GM21447 (cell line): ENCODE results near the gene KIF25.

Source experiments
- ATAC-seq: cut with Tn5 transposase; IDR thresholded peaks from one replicate; pipeline ENCODE4 v1.9.1; 2021; ENCODE audit not compliant: unreplicated experiment

Gene KIF25, protein sequence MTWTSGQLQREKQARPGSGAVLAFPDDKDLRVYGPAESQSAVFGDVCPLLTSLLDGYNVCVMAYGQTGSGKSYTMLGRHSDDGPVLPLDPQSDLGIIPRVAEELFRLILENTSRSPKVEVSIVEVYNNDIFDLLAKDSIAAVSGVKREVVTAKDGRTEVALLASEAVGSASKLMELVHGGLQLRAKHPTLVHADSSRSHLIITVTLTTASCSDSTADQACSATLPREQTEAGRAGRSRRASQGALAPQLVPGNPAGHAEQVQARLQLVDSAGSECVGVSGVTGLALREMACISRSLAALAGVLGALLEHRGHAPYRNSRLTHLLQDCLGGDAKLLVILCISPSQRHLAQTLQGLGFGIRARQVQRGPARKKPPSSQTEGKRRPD

DNA sequence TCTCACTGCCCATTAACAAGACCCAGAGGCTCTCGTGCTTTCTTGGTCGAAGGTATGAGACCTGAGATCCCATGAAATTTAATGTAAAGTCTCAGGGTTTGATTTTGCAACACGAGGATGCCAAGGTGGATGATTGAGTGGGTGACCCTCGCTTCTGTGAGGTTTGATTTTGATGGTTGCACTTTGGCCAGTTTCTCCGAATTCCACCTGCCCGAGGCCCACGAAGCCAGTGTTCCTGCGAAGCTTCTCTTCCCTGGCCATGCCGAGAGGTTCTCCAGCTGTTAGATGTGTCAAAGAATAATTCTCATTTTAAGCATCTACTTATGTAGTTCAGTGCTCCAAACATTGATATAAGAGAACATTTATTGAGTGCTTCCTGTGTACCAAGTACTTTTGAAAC, at the start of gene KIF25:
KIF25 (plus strand) TSS at position 30 of the 400 bp plus-strand sequence. CDS start 31,915 bp downstream, outside the sequence.
- ATAC-seq = no peak

DNA sequence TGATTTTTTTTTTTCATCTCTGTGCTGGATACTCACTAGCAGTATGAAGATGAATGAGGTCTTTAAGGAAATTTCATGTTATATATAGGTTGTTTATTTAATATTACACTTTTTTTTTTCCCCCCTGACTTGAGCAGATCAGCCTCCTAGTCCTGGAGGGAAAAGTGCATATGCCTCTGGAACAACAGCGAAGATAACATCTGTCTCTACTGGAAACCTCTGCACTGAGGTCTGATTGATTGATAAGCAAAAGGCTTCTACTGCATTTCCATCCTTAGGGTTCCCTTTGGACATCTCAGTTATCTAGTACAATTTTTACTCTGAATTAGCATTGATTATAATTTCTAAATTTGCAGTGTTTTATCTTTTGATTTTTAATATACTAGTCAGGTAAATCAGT, 49.8 kb upstream of the KIF25 start:
- ATAC-seq = no peak

DNA sequence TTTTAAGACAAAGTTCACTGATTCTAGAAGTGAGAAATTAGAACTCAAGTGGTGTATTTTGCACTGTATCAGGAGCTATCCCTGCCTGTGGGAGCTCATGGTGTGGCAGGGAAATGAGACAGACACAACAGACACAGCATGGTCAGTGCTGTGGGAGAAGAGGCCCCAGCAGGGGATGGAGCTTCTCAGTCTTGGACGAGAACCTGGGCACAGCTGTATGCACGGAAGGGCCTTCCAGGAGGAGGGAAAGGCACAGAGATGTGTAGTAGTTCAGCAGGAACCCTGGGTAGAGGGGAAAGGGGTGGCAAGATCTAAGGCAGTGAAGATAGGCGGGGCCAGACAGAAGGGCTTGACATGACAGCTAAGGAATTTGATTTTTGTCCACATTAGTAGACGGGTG, 48.8 kb upstream of the KIF25 start:
- no peak for ATAC-seq

DNA sequence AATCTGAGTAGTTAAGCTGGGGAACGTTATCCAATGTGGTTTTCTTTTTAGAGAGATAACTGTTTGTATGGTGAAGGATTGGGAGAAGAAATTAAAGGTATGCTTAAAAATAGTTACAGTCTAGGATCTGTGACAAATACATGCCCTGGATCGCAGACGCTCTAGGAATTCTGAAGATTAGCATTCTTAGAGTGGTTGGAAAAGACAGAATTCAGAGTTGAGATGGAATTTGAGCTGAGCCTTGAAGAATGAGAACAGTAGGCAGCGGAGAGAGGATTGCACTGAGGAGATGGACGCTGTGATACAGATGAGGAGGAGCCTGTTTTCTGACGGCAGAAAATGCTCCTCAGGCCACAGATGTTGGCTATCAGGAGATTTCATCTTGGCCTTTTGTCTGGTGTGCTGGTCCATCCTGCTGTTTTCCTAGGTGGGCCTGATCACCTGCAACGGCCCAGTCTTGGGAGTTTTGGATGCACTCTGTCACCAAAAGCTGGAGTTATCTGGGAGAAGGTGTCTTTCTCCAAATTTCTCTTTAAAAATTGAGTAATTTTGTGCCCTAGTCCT, 48.3 kb upstream of the KIF25 start:
- ATAC-seq = no peak

DNA sequence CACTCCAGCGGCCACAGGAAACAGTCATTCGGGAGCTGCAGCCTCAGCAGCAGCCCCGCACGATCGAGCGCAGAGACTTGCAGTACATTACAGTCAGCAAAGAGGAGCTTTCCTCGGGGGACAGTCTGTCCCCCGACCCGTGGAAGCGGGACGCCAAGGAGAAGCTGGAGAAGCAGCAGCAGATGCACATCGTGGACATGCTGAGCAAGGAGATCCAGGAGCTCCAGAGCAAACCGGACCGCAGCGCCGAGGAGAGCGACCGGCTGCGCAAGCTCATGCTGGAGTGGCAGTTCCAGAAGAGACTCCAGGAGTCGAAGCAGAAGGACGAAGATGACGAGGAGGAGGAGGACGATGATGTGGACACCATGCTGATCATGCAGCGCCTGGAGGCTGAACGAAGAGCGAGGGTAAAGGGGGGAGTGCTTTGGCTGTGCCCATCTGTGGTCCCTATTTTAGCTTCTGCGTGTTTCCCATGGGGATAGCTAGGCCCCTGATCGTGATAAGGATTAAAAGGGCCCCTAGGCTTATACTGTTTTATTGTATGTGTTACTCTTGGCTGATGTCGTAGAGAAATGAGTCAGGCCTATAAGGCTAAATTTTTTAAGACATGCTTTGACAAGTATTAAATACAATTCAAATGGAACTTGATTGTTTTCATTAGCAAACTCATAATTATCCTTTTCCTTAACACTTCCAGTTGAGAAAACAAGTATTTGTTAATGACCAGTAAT, 45.5 kb upstream of the KIF25 start:
- ATAC-seq = no peak

DNA sequence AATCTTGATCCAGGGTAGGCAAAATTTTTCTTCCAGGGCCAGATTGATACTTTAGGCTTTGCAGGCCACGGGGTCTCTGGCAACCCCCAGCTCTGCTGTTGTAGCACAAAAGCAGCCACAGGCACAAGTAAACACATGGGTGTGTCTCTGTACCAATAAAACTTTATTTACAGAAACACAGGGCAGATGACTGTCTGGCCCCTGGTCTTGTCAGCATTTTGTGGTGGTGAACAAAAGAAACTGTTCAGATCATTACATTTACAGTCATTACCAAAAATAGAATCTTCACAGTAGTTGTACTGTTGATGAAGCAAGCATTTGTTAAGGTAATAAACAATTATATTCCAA, 45.0 kb upstream of the KIF25 start:
- no peak for ATAC-seq

DNA sequence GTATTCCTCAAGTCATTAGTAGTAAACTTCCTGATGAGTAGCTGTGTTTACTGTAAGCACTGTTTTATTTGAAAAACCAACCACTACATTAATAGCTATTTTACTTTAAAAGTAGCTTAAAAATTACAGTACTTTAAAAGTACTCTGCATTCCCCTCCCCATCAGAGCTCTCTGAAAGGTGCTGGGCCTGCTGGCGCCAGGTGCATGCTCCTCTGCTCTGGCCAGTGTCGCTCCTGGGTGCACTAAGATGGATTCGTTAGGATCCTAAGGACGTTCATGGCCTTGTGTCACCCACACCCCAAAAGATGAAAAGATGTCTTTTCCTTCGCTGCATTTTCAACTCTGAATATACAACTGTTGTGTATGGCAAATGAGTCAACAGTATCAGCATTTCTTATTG, 43.9 kb upstream of the KIF25 start:
- ATAC-seq = no peak

DNA sequence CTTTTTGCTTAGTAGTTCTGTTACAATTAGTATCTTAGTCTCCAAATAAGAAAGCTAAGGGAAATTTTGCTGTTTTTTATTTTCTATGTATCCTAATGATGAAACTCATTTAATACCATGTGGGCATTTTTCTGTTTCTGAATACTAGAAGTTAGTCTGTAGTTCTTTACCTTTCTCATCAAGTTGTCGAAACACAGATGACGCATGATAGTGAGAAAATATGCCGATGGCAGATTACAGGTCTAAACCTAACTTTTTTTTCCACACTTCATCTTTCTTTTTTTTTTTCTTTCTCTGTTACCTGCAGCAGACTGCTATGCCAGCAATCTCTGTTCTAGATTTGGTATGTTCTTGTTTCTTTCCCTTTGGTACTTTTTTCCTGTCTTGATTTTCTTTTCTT, 43.3 kb upstream of the KIF25 start:
- no peak for ATAC-seq

DNA sequence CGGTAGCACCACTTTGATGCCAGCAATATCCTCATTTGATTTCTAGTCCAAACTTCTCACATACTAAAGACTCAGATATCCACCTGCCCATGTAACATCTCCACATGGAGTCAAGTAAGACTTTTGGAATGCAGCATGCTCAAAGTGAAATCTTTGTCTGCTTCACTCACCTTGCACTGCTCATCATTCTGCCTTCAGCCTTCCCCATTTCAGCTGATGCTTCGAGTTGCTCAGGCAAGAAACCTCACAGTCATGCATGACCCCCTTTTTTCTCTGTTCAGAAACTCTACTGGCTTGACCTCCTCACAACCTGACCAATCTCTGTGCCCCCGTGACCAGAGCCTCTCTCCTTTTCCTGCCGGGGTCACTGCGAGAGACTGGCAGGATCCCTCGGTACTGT, 41.0 kb upstream of the KIF25 start:
- no peak for ATAC-seq

DNA sequence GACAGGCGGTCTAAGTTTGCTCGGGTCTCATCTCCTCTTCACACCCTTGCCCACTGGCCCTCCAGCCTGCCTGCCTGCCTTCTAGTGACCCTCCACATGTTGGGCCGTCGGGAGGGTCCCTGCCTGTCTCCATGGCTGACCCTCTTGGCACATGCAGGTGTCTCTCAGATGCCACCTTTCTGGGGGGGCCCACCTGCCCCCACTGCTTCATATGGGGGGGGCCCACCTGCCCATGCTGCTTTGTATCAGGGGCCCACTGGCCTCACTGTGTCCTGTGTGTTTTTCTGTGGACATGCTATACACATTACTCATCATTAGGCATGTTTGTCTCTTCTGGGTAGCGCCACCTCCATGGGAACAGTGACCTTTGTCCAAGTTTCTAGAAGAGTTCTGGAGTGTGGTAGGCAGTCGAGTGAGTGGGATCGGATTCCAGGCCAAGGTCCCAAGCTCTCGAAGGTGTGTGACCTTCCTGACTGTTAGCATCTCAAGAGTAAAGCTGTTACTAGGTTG, 40.4 kb upstream of the KIF25 start:
- ATAC-seq = no peak

DNA sequence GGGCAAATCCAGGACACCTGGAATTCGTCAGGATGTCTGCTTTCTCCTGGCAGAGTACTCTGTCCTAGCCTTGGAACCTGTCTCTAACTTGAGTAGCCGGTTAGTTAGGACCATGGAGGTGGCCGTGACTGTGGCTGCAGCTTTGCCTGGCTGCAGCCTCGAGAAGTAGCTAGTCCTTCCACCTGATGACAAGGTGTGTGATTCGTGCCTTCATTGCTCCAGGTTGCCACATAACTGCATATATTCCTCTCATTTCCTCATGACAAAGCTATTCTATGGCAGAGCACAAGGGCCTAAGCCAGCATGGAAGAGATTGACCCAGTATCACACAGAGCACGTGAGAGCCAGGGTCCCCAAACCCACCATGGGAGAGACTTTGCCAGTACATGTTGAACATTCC, 39.8 kb upstream of the KIF25 start:
- no peak for ATAC-seq

DNA sequence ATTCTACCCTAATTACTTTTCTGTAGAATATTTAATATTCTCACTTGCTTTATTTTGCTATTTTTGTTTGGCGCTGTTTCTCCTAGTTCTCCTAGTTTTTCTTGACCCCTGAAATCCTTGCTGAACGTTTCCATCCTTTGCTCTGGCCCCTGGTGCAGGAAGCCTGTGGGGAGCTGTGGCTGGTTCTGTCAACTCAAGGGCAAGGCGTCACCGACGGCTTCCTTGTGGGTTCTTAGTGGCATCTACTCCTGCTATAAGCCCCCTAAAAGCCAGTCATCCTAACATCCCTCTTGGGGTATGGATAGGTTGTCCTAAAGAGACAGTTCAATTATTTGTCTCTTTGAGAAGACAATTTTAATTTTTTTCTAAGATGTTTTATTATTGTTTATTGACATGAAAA, 36.9 kb upstream of the KIF25 start:
- no peak for ATAC-seq

DNA sequence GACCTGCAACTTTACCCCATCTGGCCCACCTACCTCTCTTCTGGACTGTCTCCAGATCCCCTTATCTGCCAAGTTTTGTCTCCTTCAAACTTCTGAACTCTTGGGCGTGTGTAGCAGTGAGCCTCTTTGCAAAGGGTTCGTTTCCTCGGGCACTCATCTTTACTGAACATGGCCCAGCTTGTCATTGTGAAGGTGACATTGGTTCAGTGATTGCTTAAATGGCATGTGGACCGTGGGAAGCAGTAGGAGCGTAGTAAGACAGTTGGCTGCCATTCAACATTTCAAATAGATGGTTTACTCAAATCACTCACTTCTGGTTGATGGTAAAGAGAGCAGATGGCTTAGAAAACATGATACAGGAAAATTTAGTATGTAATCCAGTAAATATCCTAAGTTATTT, 34.8 kb upstream of the KIF25 start:
- ATAC-seq = no peak

DNA sequence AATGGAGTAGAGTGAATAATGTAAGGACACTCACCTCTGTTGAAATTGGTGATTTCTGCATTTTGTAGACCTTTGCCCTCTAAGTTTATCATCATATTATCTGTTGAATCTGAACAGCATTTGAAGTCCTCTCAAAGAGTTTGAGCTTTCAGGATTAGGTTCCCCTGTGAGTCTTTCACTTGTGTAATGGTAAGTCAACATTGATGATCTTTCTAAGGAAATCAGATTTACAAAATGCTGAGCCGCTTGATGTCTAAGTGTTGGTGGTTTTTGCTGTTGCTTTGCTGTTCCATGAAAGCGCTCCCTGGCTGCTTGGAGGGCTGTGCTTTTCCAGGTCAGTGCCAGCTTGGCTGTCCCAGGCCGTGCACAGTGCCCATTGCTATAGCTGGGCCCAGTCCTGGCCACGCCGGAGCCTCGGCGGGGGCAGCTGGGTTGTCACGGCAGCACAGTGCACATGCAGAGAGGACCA, 33.8 kb upstream of the KIF25 start:
- no peak for ATAC-seq

DNA sequence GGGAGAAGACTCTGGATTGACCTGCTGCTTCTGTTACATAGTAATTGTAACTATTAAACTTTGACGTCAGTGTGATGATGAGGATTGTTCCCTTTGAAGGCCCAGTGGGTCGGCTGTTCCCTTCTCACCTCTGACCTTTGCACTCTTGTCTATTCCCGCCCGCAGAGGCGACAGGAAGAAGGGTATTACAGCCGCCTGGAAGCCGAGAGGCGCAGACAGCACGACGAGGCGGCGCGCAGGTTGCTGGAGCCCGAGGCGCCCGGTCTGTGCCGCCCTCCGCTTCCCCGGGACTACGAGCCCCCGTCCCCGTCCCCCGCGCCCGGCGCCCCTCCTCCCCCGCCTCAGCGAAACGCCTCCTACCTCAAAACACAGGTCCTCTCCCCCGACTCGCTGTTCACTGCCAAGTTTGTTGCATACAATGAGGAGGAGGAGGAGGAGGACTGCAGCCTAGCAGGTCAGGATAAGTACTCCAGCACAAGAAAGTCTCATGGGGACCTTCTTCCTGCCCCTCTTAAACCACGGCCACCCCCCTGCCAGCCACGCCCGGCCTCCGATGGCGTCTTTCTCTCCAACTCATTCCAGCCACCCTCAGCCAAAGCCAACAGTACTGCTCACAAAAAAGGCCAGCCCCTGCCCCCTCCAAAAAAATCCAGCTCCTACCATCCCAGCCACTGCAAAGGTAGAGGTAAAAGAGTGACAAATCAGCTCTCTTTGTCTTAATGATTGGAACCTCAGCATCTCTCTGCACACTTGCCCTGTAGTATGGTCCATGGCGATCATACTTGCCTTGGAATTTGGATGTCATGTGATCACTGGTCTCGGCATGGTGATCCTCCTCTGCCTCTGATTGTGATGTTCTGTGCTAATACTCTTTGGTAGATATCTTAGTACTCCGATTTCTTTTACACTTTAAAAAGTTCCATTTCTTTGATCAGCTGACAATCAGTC, 31.6 kb upstream of the KIF25 start:
- no peak for ATAC-seq

DNA sequence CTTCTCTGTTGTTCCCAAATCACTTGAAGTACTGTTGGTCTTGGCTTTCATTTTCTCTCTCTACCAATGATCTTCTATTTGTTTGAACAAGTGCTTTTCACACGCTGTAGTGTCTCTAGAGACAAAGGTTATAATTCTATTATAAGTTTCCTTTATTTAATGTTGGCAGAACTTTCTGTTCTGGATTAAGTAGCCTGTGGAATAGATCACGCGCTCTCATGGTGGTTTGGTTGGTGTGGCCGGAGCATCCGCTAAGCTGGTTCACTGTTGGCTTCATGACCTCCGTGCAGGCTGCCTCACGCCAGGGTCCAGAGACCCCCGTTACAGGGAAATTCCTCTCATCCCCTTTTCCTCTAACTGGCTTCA, 30.9 kb upstream of the KIF25 start:
- ATAC-seq = no peak

DNA sequence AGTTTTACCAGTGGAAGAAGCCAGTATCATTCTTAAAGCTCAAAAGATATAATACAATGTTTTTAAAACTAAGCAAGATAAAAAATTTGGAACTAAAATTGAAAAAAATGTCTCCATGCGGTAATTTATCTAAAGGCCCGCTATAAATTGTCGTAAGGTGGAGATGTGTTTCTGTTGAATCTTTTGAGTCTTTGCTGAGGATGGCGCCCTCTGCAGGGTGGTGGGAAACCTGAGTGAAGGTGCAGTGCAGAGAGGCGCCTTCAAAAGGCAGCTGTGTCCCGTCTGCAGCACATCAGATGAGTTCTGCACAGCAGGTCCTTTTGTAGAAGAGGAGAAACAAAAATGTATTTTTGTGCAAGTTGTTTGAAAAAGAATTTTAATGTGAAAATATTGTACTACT, 29.4 kb upstream of the KIF25 start:
- ATAC-seq = no peak

DNA sequence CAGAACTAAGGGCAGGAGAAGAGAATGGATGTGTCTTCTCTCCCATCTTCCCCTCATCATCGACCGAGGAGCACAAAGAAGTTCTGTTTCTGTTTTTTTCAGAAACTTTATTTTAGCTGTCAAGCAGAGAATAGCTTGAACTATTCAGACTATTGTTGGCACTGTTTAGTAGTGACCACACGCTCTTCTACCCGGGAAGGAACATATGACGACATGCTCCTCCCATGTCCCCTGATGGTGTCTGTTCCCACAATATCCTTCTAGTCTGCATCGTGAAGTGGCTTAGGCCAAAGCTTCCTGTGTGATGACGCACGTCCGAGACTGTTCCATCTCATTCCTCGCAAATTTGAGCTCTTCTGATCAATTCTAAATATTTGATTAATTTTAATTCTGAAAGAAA, 27.2 kb upstream of the KIF25 start:
- no peak for ATAC-seq

DNA sequence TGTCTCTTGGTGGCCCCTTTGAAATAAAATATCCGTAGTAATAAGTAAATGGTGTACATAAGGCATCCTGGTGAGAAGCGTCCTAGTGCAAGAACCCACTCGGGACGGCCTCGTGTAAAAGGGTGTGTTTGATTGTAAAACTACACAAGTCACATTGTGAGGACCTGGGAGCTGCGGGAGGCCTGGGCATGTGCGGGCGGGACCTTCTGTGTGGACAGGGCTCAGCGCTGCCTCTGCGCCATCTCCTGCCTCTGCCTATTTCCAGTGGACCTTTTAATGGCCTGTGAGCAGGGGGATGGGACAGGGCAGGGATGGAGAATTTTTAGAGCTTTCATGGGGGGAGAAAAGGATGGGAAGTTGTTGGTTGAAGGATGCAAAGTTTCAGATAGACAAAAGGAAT, 25.3 kb upstream of the KIF25 start:
- ATAC-seq = no peak

DNA sequence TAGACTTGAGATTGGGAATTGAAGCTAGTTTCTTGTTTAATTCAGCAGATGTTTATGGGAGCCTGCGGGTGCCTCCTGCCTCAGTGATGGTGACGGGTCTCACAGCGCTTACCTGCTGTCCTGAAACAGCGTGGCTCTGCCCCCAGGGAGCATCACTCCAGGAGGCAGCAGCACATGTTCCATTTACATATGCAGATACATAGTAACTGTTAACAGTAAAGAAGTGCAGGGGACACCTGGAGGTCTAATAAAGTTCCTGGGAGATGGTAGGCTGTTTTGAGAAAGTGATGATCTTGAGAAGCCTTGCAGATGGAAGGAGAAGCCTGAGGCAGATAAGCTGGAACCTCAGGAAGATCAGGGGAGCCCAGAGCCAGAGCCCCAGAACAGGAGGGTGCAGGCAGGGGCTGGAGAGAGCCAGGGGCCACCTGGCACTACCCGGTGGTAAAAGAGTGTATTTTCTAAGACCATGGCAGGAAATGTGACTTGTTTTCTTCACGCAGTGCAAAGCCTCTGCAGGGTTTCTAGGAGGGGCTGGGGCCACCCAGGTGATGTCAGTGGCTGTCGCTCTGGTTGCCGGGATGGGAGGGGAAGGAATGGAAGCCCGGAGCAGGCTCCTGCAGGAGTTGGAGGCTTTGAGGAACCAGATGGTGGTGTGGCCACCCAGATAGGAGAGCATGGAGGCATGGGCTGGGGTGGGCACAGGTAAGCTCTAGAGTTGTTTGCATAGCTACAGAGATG, 24.2 kb upstream of the KIF25 start:
- no peak for ATAC-seq
